CD14-positive monocyte (primary cell): ENCODE measurements around the gene PPP2R1A. TPM values are rescaled to one million over a fixed set of nuclear protein-coding genes. Genes with fewer than 3 reads are reported as not detected.

Experiments used
- DNase-seq, 3 donors: peaks; one replicate each; pipeline ENCODE4 v3.0.0-alpha.2; 2011 to 2022
- H2AFZ ChIP-seq: 2 replicates; pipeline ENCODE4 v1.6.0; 2012; ENCODE audit warnings: mild to moderate bottlenecking, low read depth, low read length, inconsistent platforms; ENCODE audit not compliant: insufficient read depth, poor library complexity, severe bottlenecking
- H3K27ac ChIP-seq, 2 donors: 1 replicate in 1 of 2; 2 replicates in 1 of 2; pipeline ENCODE4 v1.5.1; 2012 to 2013; ENCODE audit warnings: low read length in 2 of 2, control low read depth in 1 of 2, inconsistent platforms in 1 of 2, low read depth in 1 of 2, mild to moderate bottlenecking in 1 of 2
- H3K27me3 ChIP-seq, 2 donors: one replicate each; pipeline versions ENCODE4 v1.6.0 to v1.6.1; 2011 to 2013; ENCODE audit warnings: low read length in 2 of 2; ENCODE audit not compliant: control insufficient read depth in 2 of 2, insufficient read depth in 2 of 2
- H3K36me3 ChIP-seq, 2 donors: replicated peaks in 1 of 2; 1 replicate in 1 of 2; 2 replicates in 1 of 2; pipeline versions ENCODE4 v1.5.1 to v1.6.1; 2012 to 2013; ENCODE audit warnings: low read length in 2 of 2, control low read depth in 1 of 2, inconsistent platforms in 1 of 2, mild to moderate bottlenecking in 1 of 2; ENCODE audit not compliant: insufficient read depth in 2 of 2, control insufficient read depth in 1 of 2
- H3K4me1 ChIP-seq, 2 donors: 1 replicate in 1 of 2; 2 replicates in 1 of 2; pipeline versions ENCODE4 v1.5.1 to v1.6.1; 2012 to 2013; ENCODE audit warnings: low read length in 2 of 2, control low read depth in 1 of 2, inconsistent platforms in 1 of 2, mild to moderate bottlenecking in 1 of 2, moderate library complexity in 1 of 2; ENCODE audit not compliant: insufficient read depth in 2 of 2, control insufficient read depth in 1 of 2
- H3K4me2 ChIP-seq: replicated peaks from 2 replicates; pipeline ENCODE3; 2012; ENCODE audit warnings: low read length, moderate library complexity, mild to moderate bottlenecking; ENCODE audit not compliant: poor library complexity, severe bottlenecking; ENCODE audit errors: extremely low read depth
- H3K4me3 ChIP-seq, 3 experiments: fragments of 200-600 bp in 1 of 3; sonication (generic) in 1 of 3; replicated peaks in 1 of 3; 1 replicate in 2 of 3; 2 replicates in 1 of 3; pipeline ENCODE4 v1.5.1; 2011 to 2013; ENCODE audit warnings: low read length in 3 of 3, mild to moderate bottlenecking in 3 of 3, control low read depth in 2 of 3, low read depth in 2 of 3, inconsistent platforms in 1 of 3, moderate library complexity in 1 of 3
- H3K79me2 ChIP-seq: 2 replicates; pipeline ENCODE4 v1.6.0; 2012; ENCODE audit warnings: mild to moderate bottlenecking, control low read depth, inconsistent platforms, low read length, moderate library complexity; ENCODE audit not compliant: insufficient read depth
- H3K9ac ChIP-seq: 2 replicates; pipeline ENCODE4 v1.6.0; 2017; ENCODE audit warnings: low read length, mild to moderate bottlenecking; ENCODE audit not compliant: insufficient read depth, poor library complexity, severe bottlenecking
- H3K9me3 ChIP-seq, 2 donors: replicated peaks in 1 of 2; 1 replicate in 1 of 2; 2 replicates in 1 of 2; pipeline versions ENCODE4 v1.5.1 to v1.6.1; 2012 to 2013; ENCODE audit warnings: low read length in 2 of 2, control low read depth in 1 of 2; ENCODE audit not compliant: control insufficient read depth in 1 of 2, insufficient read depth in 1 of 2
- H4K20me1 ChIP-seq: 2 replicates; pipeline ENCODE4 v1.6.0; 2012; ENCODE audit warnings: mild to moderate bottlenecking, low read length, control low read depth, moderate library complexity; ENCODE audit not compliant: insufficient read depth
- H3K27ac Mint-ChIP-seq, 7 donors: one replicate each; pipeline ENCODE4 v1.8.0; 2020; ENCODE audit warnings: mild to moderate bottlenecking in 7 of 7, mixed read lengths in 7 of 7, moderate library complexity in 6 of 7, inconsistent platforms in 2 of 7
- H3K27me3 Mint-ChIP-seq, 3 donors: one replicate each; pipeline ENCODE4 v1.8.0; 2021 to 2022; ENCODE audit warnings: low read depth in 3 of 3, mild to moderate bottlenecking in 3 of 3, mixed read lengths in 3 of 3, moderate library complexity in 3 of 3, inconsistent platforms in 1 of 3
- H3K36me3 Mint-ChIP-seq, 2 donors: one replicate each; pipeline ENCODE4 v1.8.0; 2020; ENCODE audit warnings: mixed read lengths in 2 of 2, inconsistent platforms in 1 of 2, mild to moderate bottlenecking in 1 of 2
- H3K4me1 Mint-ChIP-seq: one replicate; pipeline ENCODE4 v1.8.0; 2020; ENCODE audit warnings: mild to moderate bottlenecking, mixed read lengths
- H3K4me3 Mint-ChIP-seq, 2 donors: one replicate each; pipeline ENCODE4 v1.8.0; 2020; ENCODE audit warnings: mild to moderate bottlenecking in 2 of 2, mixed read lengths in 2 of 2, moderate library complexity in 1 of 2
- H3K9me3 Mint-ChIP-seq, 7 donors: one replicate each; pipeline ENCODE4 v1.8.0; 2020 to 2022; ENCODE audit warnings: mixed read lengths in 7 of 7, mild to moderate bottlenecking in 6 of 7, moderate library complexity in 6 of 7, inconsistent platforms in 2 of 7
- CTCF ChIP-seq: fragments of 200-600 bp; IDR thresholded peaks from one replicate; pipeline ENCODE4 v1.8.0; 2022; ENCODE audit warnings: antibody characterized with exemption, mild to moderate bottlenecking
- WGBS: methylation state at CpG from one replicate; pipeline ENCODE4 v1.1.5; 2013; ENCODE audit warnings: missing lambda C conversion rate; ENCODE audit not compliant: insufficient coverage; 5-methylcytosine and 5-hydroxymethylcytosine counted together
- intact Hi-C, 2 donors: fragments of 100-400 bp; cut with micrococcal nuclease; formaldehyde crosslinking; loops; one replicate each; pipeline versions ENCODE4 v1.15.0 to v1.15.1; 2023
- polyA plus RNA-seq, 3 donors: library from polyadenylated mRNA; depleted of rRNA in 1 of 3; unstranded in 2 of 3; stranded (reverse) in 1 of 3; fragments of 300-500 nt in 2 of 3; fragments of >200 nt in 1 of 3; fragmentation: Illumina TruSeq in 2 of 3; gene quantifications; 1 replicate in 2 of 3; 2 replicates in 1 of 3; pipeline ENCODE4 v1.2.3, GENCODE V29; 2012 to 2021

Gene PPP2R1A
- polyA plus RNA-seq, 3 donors, result 79.9 to 151 (median 127) TPM

DNA sequence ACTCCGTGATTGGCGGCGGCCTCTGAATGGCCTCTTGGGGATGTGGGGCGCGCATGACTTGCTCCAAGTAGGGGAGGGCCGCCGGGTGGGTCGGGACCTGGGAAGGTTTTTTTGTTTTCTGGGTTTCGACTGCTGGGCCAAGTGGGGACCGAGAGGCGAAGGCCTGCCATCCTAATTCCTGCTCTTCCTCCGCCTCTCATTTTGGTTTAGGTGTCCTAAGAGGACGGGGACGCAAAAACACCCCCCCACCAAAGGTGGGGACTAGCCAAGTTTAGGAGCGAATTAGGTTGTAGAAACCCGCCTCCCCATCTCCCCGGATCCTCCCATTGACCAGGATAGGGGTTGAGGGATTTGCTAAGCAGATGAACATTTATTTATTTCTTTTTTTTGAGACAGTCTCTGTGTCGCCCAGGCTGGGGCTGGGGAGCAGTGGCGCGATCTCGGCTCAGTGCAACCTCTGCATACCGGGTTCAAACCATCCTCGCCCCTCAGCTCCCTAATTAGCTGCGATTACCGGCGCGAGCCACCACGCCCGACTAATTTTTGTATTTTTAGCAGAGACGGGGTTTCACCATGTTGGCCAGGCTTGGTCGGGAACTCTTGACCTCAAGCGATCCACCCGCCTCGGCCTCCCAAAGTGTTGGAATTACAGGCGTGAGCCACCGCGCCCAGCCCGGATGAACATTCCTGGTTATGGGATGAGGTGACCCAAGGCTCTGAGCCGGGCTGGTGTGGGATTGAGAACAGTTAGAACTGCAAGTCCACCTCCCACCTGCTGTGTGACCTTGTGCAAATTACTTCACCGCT is 838 bp downstream of the PPP2R1A start:
- peaks cover 0 to 6% (median 4%) of the 10 kb centered on the region in 3 donors for H3K27me3 Mint-ChIP-seq
- H3K9me3 ChIP-seq, result no peaks in the 10 kb centered on the region
- peak overlapping the region; percentile 88 for H3K4me2 ChIP-seq
- intact Hi-C loops, result loop anchor here in 1 of 2 donors (2.0 to 10.0 kb wide), 2 partner anchors 52 to 166 kb away; partner anchors contain the start of genes ZNF614 and ZNF616
- peak overlapping the region; percentile 98 for H3K9ac ChIP-seq
- no peaks in the 10 kb centered on the region for H3K9me3 Mint-ChIP-seq
- H3K36me3 ChIP-seq, result peaks cover 18 to 32% of the 10 kb centered on the region in 2 donors
- H4K20me1 ChIP-seq, result peaks cover 24% of the 10 kb centered on the region
- peak overlapping the region; percentile 78 for H2AFZ ChIP-seq
- H3K27ac Mint-ChIP-seq, result peak overlapping the region; percentile 98 to 100 (median 100)
- DNase-seq, result no peak
- no peaks in the 10 kb centered on the region for H3K27me3 ChIP-seq
- H3K27ac ChIP-seq, result peak overlapping the region; percentile 95 to 99
- H3K4me3 Mint-ChIP-seq, result peak overlapping the region; percentile 90 to 99
- peaks cover 20 to 24% of the 10 kb centered on the region in 2 donors for H3K4me1 ChIP-seq
- H3K36me3 Mint-ChIP-seq, result peaks cover 21 to 38% of the 10 kb centered on the region in 2 donors
- H3K4me1 Mint-ChIP-seq, result peaks cover 32% of the 10 kb centered on the region
- TF ChIP-seq CTCF, result no peak
- peaks cover 57% of the 10 kb centered on the region for H3K79me2 ChIP-seq
- 8% methylated on average over 25 of the region's 40 CpGs for WGBS
- peak overlapping the region; percentile 85 to 94 (median 88) for H3K4me3 ChIP-seq

DNA sequence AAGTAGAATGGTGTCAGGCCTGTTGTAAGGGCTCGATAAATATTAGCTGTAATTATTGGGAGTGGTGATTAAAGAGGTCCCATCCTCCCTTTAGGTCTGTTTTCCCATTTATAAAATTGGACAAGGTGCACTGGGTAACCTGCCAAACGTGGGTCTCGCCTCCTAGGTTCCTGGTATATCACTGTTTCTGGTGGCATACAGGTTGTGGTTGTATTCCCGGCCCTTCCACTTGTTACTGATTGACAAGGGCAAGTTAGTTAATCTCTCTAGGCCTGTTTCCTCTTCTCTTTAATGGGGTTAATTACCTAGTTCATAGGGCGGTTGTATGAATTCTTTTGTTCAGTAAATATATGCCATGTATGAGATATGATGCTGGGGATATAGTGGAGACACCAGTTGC is 1.5 kb downstream of the PPP2R1A start:
- intact Hi-C loops, result loop anchor here in 1 of 2 donors (2.0 to 10.0 kb wide), 2 partner anchors 53 to 167 kb away; partner anchors contain the start of genes ZNF614 and ZNF616
- Histone ChIP-seq H3K27ac (peak overlapping the region in 1 of 2 donors; percentile 99), H3K27me3 (no peaks in the 10 kb centered on the region), H4K20me1 (peaks cover 31% of the 10 kb centered on the region), H3K9me3 (no peaks in the 10 kb centered on the region), H3K4me2 (peak overlapping the region; percentile 88), H3K4me3 (peak overlapping the region in 2 of 3 experiments; percentile 88 to 94), H3K9ac (peak overlapping the region; percentile 98), H2AFZ (no peak overlapping the region), H3K79me2 (peaks cover 64% of the 10 kb centered on the region), H3K4me1 (peaks cover 20 to 24% of the 10 kb centered on the region in 2 donors), H3K36me3 (peaks cover 24 to 39% of the 10 kb centered on the region in 2 donors)
- WGBS, result 68% methylated on average over 3 of the region's 5 CpGs
- Mint-ChIP-seq H3K4me1 (peaks cover 32% of the 10 kb centered on the region), H3K4me3 (peak overlapping the region; percentile 16 to 90), H3K27ac (peak overlapping the region in 2 of 7 donors; percentile 13 to 100), H3K27me3 (peaks cover 0 to 5% (median 2%) of the 10 kb centered on the region in 3 donors), H3K9me3 (no peaks in the 10 kb centered on the region), H3K36me3 (peaks cover 28 to 45% of the 10 kb centered on the region in 2 donors)
- TF ChIP-seq CTCF, result no peak
- no peak for DNase-seq
